HUDEP-2 (cell line): ENCODE results near the gene C3orf49.

Source experiments
- DNase-seq, 76 experiments: peaks; one replicate each; lab custom pipeline; 2025; ENCODE audit not compliant: unreplicated experiment in 76 of 76; lab: John Stamatoyannopoulos, UW

The C3orf49 gene, protein sequence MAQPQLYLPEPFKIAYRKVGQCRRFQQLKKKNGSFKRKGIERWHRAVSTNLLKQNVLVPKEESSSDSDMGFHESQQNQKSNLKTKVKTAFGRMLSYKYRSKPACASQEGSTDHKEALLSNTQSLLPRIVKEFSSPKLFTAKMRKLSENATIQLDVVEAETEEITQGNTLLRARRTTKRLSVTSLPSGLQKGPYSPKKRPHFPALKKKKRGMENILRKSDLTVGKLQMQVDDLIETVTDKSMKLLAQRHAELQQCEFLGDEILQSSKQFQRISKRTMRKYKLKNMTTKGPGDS

DNA sequence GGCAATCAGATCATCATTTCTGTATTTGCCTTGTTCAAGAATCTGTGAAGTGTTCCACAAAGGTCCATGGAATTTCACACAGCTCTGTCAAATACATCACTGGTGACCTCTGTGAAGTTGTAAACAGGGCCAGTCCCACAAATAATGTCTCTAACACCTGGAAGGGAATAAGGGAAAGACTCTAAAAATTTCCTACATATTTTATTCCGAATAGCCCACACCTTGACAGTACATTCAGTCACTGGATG lies at the start of gene C3orf49:
TSS of gene C3orf49 (plus strand) at position 149 of the 248 bp plus-strand sequence. CDS start 173 bp downstream, outside the sequence.
- DNase-seq, result no peak

DNA sequence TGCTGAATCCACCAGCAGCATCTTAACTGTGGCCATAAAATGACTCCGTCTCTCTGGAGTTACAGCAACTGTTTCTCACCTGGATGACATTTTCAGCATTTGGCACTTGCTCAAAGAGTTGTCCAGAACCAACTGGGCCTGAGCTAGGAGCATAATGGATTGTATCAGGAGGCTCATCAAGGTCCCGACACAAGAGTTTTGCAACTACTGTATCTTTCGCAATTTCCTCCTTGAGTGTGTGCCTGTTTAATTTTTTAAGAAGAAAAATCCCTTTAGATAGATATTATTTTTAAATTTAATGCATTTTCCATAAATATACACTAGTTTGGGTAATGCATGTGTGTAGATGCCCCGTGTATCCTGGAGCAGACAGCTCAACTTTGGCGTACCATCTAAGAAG lies 44.3 kb upstream of the C3orf49 start:
- no peak for DNase-seq

DNA sequence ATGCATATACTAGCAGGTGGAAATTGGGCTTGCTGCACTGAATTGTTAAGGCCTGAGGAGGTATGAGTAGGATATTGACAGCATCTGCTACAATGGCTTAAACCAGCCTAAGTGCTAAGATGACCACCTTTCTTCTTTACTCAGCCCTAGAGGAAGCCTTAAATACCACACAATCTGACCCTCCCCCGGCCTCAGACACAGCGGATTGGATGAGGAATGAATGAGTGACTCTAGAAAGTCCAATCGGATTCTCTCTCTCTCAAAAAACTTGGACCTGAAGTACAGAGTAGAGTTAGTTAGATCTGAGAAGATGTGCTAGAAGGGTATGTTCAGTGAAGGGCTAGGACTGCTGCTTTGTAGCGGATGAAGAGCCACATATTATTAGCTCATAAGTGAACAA lies 39.9 kb upstream of the C3orf49 start:
- DNase-seq, result no peak

DNA sequence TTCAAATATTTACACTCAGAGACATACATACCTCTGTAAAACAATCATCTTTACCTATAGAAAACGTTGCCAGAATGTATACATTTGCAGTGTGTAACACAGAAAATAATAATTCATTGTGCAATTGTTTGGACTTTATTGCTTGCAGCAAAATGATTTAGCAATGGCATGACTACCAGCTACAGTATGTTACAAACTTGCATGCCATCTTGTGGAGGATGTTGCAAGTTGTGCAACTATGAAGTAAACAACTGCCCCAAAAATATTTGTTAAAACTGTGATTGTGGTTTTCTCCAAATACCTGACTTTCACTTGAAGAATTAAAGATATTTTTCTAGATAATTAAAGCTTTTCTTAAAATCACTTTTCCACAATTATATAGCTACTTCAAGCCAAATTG lies 27.1 kb upstream of the C3orf49 start:
- peak in 1 of 76 experiments; percentile 2 for DNase-seq

DNA sequence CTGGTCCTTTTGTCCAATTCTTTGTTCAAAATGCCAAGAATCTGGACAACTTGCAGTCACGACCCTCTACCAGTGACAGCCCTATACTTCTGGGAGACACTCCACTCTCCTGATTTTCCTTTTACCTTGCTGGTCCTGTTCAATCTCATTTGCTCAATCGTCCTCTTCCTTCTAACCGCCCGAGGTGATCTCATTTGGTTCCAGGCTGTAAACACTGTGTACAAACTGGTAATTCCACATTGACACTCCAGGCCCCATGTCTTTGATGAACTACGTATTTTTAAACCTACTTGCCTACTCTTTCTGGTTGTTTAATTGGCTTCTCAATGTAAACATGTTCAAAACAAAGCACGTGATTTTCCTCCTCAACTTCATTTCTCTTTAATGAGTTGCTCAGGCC lies 23.7 kb upstream of the C3orf49 start:
- DNase-seq, result no peak

DNA sequence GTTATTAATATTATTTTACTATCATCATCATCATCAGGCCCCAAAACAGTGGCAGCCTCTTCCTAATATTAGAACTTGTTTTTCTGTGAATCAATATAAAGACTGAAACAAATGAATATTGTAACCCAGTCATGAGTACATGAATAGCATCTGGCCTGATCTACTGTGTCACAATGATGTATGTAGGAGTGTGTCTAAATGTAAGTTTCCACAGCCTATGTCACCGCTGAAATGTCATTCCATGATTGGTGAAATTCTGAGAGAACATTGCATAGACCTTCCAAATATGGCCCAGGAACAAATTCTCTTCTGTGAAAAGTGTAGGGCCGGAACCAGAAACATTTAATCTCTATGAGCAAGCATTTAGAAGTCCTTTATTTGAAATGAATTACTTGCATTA lies 20.6 kb upstream of the C3orf49 start:
- no peak for DNase-seq

DNA sequence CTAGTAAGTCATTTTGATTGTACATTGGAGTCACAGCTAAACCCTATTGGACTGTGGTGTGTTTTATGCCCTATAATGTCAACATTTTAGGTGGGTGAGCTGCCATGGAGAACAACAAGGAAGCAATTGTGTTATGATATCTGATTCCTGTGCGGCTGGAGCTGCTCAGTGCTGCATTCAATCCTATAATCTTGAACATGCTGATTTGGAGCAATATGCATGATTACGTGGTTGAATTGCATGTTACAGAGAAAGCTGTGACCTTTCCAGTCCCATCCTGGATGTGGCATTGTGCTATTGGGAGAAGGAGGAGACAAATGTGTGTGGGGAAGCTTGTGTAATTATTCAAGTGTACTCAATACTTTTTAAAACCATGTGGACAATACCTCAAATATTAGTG lies 20.1 kb upstream of the C3orf49 start:
- DNase-seq, result no peak

DNA sequence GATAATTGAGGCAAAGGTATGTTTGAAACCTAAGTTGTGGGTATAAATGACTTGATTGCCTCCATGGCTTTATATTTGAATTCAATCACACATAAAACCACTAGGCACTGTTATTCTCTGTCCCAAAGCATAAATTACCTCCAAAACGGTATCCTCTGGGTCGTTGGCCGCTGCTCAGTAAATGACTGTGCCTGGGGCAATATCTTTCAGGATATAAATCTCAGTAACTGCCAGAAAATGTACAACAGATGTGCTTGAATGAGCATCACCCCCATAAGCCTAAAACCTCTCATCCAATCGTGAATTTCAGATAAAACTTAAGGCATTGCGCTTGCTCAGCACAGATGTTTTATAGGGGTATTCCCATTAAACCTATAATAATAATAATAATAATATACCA lies 19.0 kb upstream of the C3orf49 start:
- no peak for DNase-seq

DNA sequence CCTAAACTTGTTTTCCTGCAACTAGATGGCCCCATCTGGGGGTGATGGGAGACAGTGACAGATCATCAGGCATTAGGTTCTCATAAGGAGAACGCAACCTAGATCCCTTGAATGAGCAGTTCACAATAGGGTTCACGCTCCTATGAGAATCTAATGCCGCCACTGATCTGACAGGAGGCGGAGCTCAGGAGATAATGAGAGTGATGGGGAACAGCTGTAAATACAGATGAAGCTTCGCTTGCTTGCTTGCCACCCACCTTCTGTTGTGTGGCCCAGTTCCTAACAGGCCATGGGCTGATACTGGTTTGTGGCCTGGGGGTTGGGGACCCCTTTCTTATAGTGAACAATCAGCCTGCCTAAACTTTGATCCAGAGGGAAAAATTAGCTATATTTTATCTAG lies 15.2 kb upstream of the C3orf49 start:
- DNase-seq, result no peak

DNA sequence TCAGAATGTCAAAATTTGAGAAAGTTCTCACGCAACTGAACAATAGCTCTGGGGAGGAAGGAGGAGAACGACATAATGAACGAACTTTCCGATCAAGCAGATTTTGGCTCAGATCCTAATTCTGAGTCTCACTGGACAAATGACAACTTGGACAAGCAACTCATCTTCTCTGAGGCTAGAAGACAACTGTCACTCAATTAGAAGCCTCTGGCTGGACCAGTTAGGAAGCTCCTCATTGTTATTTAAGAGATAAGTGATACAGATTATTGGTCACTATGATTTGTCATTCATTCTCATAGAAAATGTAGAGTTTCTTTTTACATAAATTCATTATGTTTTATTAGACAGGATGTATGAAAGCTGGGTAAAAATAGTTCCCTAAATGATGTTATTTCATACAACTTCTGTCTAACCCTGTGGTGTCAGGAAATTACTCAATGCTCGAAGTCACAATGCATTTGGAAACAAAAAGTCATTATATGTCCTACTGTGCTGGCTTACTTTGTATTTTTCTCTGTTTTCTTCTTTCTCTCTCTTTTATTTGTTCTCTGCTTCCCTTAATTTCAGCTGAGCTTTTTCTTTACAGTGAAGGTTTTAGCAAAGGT lies 11.0 kb upstream of the C3orf49 start:
- no peak for DNase-seq

DNA sequence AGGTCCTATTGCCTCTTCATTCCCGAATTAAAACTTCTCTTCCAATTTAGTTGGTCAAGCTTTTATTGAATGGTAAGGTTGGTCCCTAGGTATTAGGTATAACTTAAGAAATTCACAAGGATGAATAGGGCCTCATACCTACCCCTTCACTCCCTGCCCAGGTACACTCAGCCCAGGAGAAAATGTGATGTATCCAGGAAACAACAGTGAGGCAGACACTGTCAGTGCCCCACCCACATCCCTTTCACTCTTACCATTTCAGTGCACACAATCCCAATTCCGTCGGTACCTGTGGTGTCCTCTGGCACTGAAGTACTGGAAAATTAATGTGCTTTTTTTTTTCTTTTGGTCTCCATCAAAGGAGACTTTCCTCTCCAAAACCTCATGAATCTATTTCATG lies 10.5 kb upstream of the C3orf49 start:
- DNase-seq, result no peak

DNA sequence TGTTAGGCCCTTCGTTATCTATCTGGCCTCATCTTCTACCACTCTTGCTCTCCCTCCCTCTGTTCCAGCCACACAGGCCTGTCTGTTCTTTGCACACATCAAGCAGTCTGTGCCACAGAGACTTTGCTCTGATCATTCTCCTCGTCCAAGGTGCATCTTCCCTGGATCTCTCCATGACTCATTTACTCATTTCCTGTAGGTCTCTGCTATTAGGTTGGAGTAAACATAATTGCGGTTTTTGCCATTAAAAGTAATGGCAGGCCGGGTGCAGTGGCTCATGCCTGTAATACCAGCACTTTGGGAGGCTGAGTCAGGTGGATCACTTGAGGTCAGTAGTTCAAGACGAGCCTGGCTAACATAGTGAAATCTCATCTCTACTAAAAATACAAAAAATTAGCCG lies 9.5 kb upstream of the C3orf49 start:
- no peak for DNase-seq

DNA sequence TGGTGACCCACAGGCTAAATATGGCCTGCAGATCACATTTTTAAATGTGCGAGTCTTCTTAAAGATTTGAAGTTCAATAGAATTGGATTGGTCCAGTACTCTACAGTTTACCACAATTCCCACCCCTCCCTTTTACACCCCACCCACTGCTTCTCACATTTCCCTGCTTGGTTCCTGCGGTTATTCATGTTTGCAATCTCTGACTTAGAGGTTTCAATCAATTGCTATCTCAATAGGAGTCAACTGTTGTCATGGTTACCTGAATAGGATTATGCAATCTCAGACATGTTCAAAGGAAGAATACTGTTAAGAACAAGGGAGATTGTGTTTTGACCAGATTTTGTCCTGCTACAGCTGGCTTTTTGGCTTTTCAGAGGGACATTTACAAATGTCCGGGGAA lies 4.9 kb upstream of the C3orf49 start:
- DNase-seq, result no peak

DNA sequence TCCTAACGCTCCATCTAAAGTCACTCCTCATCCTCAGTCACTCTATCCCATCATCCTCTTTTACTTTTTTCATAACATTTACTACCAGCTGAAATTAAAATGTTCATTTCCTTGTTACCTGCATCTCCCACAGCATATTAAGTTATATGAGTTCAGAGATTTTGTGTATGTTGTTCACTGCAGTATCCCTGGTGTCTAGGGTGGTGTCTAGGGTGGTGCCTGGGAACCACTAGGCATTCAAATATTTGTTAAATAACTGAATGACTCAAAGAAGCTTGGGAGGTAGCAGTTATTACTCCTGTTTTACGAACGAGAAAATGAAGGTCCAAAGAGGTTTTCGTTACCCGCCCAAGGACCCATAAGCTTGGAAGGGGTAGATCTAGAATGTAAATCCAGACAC lies 1.9 kb upstream of the C3orf49 start:
- no peak for DNase-seq

DNA sequence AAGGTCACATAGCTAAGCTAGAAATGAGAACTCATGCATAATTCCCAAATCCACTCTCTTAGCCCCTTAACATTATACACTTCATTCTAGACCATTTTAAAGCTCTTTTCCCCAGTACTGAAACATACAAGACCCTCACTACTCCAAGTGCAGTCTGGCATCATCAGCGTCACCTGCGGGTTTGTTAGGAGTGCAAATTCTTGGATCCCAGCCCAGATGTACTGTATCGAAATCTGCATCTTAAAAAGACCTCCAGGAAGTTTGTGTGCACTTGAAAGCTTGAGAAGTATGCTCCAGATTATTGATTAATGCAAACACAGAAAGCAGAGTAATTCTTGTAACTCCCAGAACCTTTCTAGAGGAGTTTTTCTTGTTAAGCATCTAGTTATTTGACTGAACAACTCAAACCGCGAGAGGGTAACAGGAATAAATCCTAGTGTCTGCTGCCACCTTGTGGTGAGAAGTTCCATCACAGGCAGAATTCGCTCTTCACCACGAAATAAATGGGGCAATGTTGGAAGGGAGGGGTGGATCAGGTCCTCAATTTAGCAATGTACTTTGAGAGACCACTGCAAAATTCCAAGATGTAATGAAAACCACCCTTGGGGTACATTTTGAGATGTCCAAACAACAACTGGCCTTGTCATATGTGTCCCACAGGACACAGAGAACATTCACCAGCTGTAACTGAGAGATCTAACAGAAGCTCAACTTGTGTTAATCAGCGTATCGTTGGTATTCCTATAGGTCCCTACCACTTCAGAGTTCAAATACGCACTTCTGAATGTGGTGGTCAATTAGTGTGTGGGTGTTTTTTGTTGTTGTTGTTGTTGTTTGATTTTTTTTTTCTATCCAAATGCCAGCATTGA lies 583 bp upstream of the C3orf49 start:
- peak in 41 of 76 experiments; percentile 0 to 64 (median 17) for DNase-seq

DNA sequence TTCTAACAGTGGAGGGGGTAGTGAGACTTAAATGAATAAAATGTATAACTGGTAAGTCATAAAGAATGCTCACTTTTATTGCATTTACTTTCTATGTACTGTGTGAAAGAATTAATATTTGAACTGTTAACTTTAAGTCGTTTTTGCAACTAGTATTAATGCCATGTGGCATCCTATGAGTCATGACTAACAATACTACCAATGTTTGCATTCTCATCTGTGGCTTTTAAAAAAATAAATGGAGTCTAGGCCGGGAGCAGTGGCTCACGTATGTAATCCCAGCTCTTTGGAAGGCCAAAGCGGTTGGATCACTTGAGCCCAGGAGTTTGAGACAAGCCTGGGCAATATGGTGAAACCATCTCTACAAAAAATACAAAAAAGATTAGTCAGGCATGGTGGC lies 5.2 kb downstream of the C3orf49 start:
- no peak for DNase-seq

DNA sequence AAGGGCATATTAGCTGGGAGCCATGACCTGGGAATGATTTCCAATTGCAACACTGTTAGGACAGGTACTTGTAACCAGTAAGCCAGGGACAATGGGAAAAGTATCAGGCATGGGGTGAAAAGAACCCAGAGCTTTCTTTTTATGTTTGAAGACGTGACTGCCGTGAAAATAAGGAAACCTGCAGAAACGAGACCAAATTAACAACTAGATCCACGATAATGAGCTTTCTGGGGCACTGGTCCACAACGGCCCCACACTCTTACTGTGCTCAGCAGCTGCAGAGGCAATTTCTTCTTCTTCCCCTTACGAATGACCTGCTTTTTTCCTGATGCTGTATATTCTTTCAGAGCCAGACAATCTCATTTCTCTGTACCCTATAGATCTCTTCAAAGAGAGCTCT lies 11.4 kb downstream of the C3orf49 start:
- no peak for DNase-seq

DNA sequence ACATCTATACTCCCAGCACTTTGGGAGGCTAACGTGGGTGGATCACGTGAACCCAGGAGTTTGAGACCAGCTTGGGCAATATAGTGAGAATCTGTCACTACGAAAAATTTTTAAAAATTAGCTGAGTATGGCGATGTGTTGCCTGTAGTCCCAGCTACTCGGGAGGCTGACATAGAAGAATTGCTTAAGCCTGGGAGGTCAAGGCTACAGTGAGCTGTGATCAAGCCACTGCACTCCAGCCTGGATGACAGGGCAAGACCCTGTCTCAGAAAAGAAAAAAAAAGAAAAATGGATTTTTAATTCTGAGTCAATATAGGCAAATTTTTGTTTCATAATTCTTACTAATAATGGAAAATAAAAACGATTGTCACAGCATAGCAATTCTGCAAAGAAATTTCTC lies 13.3 kb downstream of the C3orf49 start:
- no peak for DNase-seq

DNA sequence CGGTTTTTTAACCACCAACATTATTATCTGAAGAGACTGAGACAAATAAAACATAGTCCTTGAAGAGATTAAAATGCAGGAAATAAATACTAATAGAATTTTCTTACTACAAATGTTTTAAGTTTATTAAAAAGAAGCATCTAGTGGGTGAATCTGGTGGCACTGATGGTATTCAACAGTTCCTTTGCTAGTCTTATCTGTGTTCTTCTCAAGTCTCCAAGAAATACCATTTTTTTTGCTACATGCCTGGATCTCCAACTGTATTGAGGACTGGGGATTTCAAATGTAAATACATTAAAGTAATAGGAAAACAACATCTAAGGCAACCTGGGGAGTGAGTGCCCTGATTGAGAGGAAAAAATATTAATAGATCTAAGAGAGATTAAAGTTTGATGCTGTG lies 22.6 kb downstream of the C3orf49 start:
- no peak for DNase-seq

DNA sequence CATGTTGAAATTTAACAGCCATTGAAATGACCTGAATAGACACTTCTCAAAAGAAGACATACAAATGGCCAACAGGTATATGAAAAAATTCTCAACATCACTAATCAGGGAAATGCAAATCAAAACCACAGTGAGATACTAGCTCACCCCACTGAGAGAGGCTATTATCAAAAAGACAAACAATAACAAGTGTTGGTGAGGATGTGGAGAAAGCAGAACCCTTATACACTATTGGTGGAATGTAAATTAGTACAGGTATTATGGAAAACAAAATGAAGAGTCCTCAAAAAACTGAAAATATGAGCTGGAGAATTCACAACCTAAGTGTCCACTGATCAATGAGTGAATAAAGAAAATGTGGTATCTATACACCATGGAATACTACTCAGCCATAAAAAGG lies 23.0 kb downstream of the C3orf49 start:
- no peak for DNase-seq

DNA sequence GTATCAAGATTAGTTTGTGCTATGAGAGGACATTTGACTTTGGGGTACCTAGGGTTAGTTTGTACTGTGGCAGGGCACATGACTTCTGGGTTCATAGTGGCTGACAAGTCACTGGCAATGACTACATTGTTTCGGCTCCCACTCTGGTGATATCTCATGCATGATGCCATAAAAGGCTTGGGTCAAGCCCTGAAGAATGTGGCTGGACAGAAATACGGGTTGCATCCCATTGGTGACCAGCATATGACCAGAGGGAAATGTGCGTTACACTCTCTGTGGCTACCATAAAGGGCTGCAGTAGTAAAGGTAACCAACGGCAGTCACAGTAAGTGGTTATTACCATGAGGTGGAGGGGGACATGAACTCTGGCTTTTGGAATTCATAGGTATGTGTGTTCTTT lies 26.1 kb downstream of the C3orf49 start:
- DNase-seq, result no peak
